ENCODE measurements around the gene DNER. TPM values are rescaled to one million over a fixed set of nuclear protein-coding genes. Genes with fewer than 3 reads are reported as not detected.

The DNER gene
- total and polyA plus RNA-seq, 2 of the 4 experiments (the other 2 are of a cell fraction): under 0.01 to 0.14 TPM

- no peaks in the 10 kb centered on the region for H3K9me1 ChIP-seq (ENCODE audit: insufficient read depth, low read length)
- H3K9ac ChIP-seq (ENCODE audit: low read depth, low read length): no peak overlapping the region
- no peak overlapping the region for H3K4ac ChIP-seq (ENCODE audit: low read depth, low read length)
- no peak overlapping the region for H3K56ac ChIP-seq (ENCODE audit: extremely low read depth, insufficient read depth, low read length)
- in situ Hi-C loops (cut with MboI; ENCODE audit: low sequenced_read_pairs): no loop called here
- no peaks in the 10 kb centered on the region for H3K36me3 ChIP-seq (ENCODE audit: control insufficient read depth, insufficient read depth, low read length)
- no TSS peak for BruUV-seq (replicated peaks)
- H2AK9ac ChIP-seq (replicated peaks; ENCODE audit: low read depth, low read length, poor library complexity): no peak overlapping the region
- H3K9me3 ChIP-seq (ENCODE audit: control insufficient read depth, insufficient read depth, low read length): peaks cover 2% of the 10 kb centered on the region; the same call in 1 of the 2 replicates
- H3K14ac ChIP-seq (replicated peaks; ENCODE audit: low read depth, low read length): no peak overlapping the region
- DNase-seq: no peak
- H2BK15ac ChIP-seq (ENCODE audit: low read depth, low read length): no peak overlapping the region
- no peak overlapping the region for H3K27ac ChIP-seq (ENCODE audit: insufficient read depth, low read length)
- no peak overlapping the region for H3K23ac ChIP-seq (ENCODE audit: low read depth, low read length)
- no peak overlapping the region for H2AK5ac ChIP-seq (ENCODE audit: low read depth, low read length)
- no peak overlapping the region for H4K5ac ChIP-seq (ENCODE audit: low read depth, low read length)
- no peak overlapping the region for H3K4me2 ChIP-seq (ENCODE audit: low read depth, low read length)
- H2BK5ac ChIP-seq (ENCODE audit: low read depth, low read length, poor library complexity, severe bottlenecking): no peak overlapping the region
- no peaks in the 10 kb centered on the region for H4K20me1 ChIP-seq (ENCODE audit: insufficient read depth, low read length)
- H3K4me1 ChIP-seq (ENCODE audit: control insufficient read depth, insufficient read depth, low read length): no peaks in the 10 kb centered on the region
- ATAC-seq (ENCODE audit: low read depth): no peak
- no CpG with 5 or more reads among the region's 1 CpG for WGBS, 2 experiments (ENCODE audit: extremely low coverage in 2 of 2, insufficient read length in 1 of 2)
- POLR2A ChIA-PET (ENCODE audit: unreplicated experiment): no interaction called here
- no peaks in the 10 kb centered on the region for H3K79me1 ChIP-seq (ENCODE audit: low read depth in 1 of 2, low read length in 2 of 2)
- H3K18ac ChIP-seq (ENCODE audit: low read depth, low read length): no peak overlapping the region
- no peak for TF ChIP-seq RCOR1 (IDR thresholded peaks at IDR 0.05; ENCODE audit: insufficient replicate concordance, low read length)
- TF ChIP-seq NFE2L2 (IDR thresholded peaks at IDR 0.05; ENCODE audit: low read depth, low read length): 0 out of 2 replicates have a peak, but pooled peaks have one; percentile 4
- TF ChIP-seq RFX5 (IDR thresholded peaks at IDR 0.05; ENCODE audit: low read depth, low read length): no peak
- no peaks in the 10 kb centered on the region for H3K27me3 ChIP-seq (ENCODE audit: control insufficient read depth, insufficient read depth, low read length)
- intact Hi-C loops (cut with micrococcal nuclease): no loop called here
- H2BK120ac ChIP-seq (ENCODE audit: low read depth, low read length): no peak overlapping the region
- CTCF ChIA-PET: no interaction called here
- dilution Hi-C loops (cut with HindIII; ENCODE audit: low sequenced_read_pairs, unreplicated experiment): no loop called here
- no peak overlapping the region for H4K8ac ChIP-seq (ENCODE audit: low read depth in 2 of 2, low read length in 2 of 2)
- no peak overlapping the region for H4K91ac ChIP-seq (ENCODE audit: insufficient read depth, low read depth, low read length)
- H2BK20ac ChIP-seq (ENCODE audit: low read depth, low read length): no peak overlapping the region
- H2AFZ ChIP-seq (replicated peaks; ENCODE audit: low read length, poor library complexity): no peak overlapping the region
- no peak overlapping the region for H3K4me3 ChIP-seq (ENCODE audit: insufficient read depth, low read depth, low read length)
Observed at GRCh38 chr2:229376866-229377265, 337.5 kb downstream of the DNER start.

All from IMR-90 (cell line).